Uterus (tissue), 2 donors: ENCODE results near the gene TRH.

Experiments
- CTCF ChIP-seq, 4 experiments: fragments of 200-600 bp in 2 of 4; fragments of 450-650 bp in 2 of 4; sonication (generic) in 2 of 4; IDR thresholded peaks; one replicate each; pipeline ENCODE4 v1.5.1; 2016 to 2019; ENCODE audit warnings: antibody characterized with exemption in 4 of 4, mild to moderate bottlenecking in 2 of 4, moderate library complexity in 1 of 4
- POLR2A ChIP-seq, 2 donors: fragments of 450-650 bp; IDR thresholded peaks; one replicate each; pipeline ENCODE4 v1.6.1; 2016; ENCODE audit warnings: antibody characterized with exemption in 2 of 2, mild to moderate bottlenecking in 1 of 2, moderate library complexity in 1 of 2

- TF ChIP-seq POLR2A (IDR thresholded peaks at IDR 0.05) (no peak), CTCF (IDR thresholded peaks at IDR 0.05) (no peak)
Observed at GRCh38 chr3:129976286-129976685, 1.8 kb downstream of the TRH start.
